NCI-H446 treated with DMSO at 0.1 percent for 48 hours (cell line): ENCODE results near the gene SMIM27.

Source experiments
- DNase-seq: peaks from one replicate; lab custom pipeline; 2025; lab: John Stamatoyannopoulos, UW

Gene SMIM27

GRCh38 chr9:32558408-32558934 lies 6.3 kb downstream of the SMIM27 start:
- DNase-seq, result no peak

- no peak for DNase-seq
These were observed 13.8 kb downstream of the SMIM27 start for GRCh38 chr9:32565967-32566366.

- no peak for DNase-seq
These were observed 14.6 kb downstream of the SMIM27 start for GRCh38 chr9:32566770-32567169.

- DNase-seq, result no peak
These were observed 18.1 kb downstream of the SMIM27 start for GRCh38 chr9:32570262-32570661.

GRCh38 chr9:32571969-32572899 lies 20.1 kb downstream of the SMIM27 start:
- DNase-seq, result no peak

- DNase-seq, result peak; percentile 91
These were observed 20.9 kb downstream of the SMIM27 start, which contains the start of gene NDUFB6 for GRCh38 chr9:32572900-32573523. NDUFB6 (minus strand) TSS chr9:32573159; CDS start chr9:32573060, 99 bp downstream.

- no peak for DNase-seq
These were observed 21.7 kb downstream of the SMIM27 start for GRCh38 chr9:32573821-32574220.

- no peak for DNase-seq
These were observed 22.7 kb downstream of the SMIM27 start for GRCh38 chr9:32574858-32575257.

- DNase-seq, result no peak
These were observed 25.2 kb downstream of the SMIM27 start for GRCh38 chr9:32577316-32577715.

- DNase-seq, result no peak
These were observed 26.8 kb downstream of the SMIM27 start for GRCh38 chr9:32578976-32579375.

- DNase-seq, result peak; percentile 15
These were observed 27.7 kb downstream of the SMIM27 start for GRCh38 chr9:32579706-32580331.

- no peak for DNase-seq
These were observed 28.6 kb downstream of the SMIM27 start for GRCh38 chr9:32580631-32581300.

- no peak for DNase-seq
These were observed 29.5 kb downstream of the SMIM27 start for GRCh38 chr9:32581512-32582143.

- no peak for DNase-seq
These were observed 32.7 kb downstream of the SMIM27 start for GRCh38 chr9:32584784-32585183.

GRCh38 chr9:32587901-32588300 lies 35.8 kb downstream of the SMIM27 start:
- no peak for DNase-seq

GRCh38 chr9:32589083-32589723 lies 37.1 kb downstream of the SMIM27 start:
- peak; percentile 7 for DNase-seq

GRCh38 chr9:32590476-32590875 lies 38.3 kb downstream of the SMIM27 start:
- no peak for DNase-seq

- DNase-seq, result no peak
These were observed 38.8 kb downstream of the SMIM27 start for GRCh38 chr9:32590898-32591297.

- no peak for DNase-seq
These were observed 44.2 kb downstream of the SMIM27 start for GRCh38 chr9:32596096-32596865.

- DNase-seq, result no peak
These were observed 44.8 kb downstream of the SMIM27 start for GRCh38 chr9:32596936-32597335.
